ENCODE results near the gene SEC11A.

GRCh38 chr15:84734794-84735479 is 19.0 kb upstream of the SEC11A start:
- TF ChIP-seq, protein P1, sequence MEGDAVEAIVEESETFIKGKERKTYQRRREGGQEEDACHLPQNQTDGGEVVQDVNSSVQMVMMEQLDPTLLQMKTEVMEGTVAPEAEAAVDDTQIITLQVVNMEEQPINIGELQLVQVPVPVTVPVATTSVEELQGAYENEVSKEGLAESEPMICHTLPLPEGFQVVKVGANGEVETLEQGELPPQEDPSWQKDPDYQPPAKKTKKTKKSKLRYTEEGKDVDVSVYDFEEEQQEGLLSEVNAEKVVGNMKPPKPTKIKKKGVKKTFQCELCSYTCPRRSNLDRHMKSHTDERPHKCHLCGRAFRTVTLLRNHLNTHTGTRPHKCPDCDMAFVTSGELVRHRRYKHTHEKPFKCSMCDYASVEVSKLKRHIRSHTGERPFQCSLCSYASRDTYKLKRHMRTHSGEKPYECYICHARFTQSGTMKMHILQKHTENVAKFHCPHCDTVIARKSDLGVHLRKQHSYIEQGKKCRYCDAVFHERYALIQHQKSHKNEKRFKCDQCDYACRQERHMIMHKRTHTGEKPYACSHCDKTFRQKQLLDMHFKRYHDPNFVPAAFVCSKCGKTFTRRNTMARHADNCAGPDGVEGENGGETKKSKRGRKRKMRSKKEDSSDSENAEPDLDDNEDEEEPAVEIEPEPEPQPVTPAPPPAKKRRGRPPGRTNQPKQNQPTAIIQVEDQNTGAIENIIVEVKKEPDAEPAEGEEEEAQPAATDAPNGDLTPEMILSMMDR (IDR thresholded peaks at IDR 0.05; ENCODE audit: poor library complexity), result no peak
- no peak for TF ChIP-seq EZH2 (IDR thresholded peaks at IDR 0.05; ENCODE audit: borderline replicate concordance)

Measured in hepatocyte (in vitro differentiated cells).